Upper lobe of left lung (tissue), 4 donors: ENCODE results near the gene TAX1BP3.

Experiments used
- POLR2AphosphoS5 ChIP-seq, 2 donors: sonication (generic); formaldehyde crosslinking; IDR thresholded peaks; one replicate each; pipeline ENCODE4 v1.5.1; 2017; ENCODE audit warnings: antibody characterized with exemption in 2 of 2
- TF ChIP-seq, protein P1 (sequence below), 6 experiments: fragments of 450-650 bp in 4 of 6; fragments of 200-600 bp in 2 of 6; sonication (generic) in 2 of 6; IDR thresholded peaks; one replicate each; pipeline ENCODE4 v1.5.1; 2016 to 2019; ENCODE audit warnings: antibody characterized with exemption in 6 of 6

GRCh38 chr17:3621146-3621720 lies 47.1 kb downstream of the TAX1BP3 start:
- TF ChIP-seq, protein P1, sequence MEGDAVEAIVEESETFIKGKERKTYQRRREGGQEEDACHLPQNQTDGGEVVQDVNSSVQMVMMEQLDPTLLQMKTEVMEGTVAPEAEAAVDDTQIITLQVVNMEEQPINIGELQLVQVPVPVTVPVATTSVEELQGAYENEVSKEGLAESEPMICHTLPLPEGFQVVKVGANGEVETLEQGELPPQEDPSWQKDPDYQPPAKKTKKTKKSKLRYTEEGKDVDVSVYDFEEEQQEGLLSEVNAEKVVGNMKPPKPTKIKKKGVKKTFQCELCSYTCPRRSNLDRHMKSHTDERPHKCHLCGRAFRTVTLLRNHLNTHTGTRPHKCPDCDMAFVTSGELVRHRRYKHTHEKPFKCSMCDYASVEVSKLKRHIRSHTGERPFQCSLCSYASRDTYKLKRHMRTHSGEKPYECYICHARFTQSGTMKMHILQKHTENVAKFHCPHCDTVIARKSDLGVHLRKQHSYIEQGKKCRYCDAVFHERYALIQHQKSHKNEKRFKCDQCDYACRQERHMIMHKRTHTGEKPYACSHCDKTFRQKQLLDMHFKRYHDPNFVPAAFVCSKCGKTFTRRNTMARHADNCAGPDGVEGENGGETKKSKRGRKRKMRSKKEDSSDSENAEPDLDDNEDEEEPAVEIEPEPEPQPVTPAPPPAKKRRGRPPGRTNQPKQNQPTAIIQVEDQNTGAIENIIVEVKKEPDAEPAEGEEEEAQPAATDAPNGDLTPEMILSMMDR (IDR thresholded peaks at IDR 0.05), result no peak
- no peak for TF ChIP-seq POLR2AphosphoS5 (IDR thresholded peaks at IDR 0.05)
